Measurements from ENCODE around the gene CCDC190. TPM values are rescaled to one million over a fixed set of nuclear protein-coding genes. Genes with fewer than 3 reads are reported as not detected.

The CCDC190 gene
- total and polyA plus RNA-seq, 2 of the 8 experiments (the other 6 are each of a cell fraction or from before 2014, with no cell fraction given): not detected

GRCh38 chr1:162835157-162835899 lies 25.6 kb downstream of the CCDC190 start:
- no peak for DNase-seq (ENCODE audit: low read depth in 1 of 2, low spot score in 2 of 2)
- Histone ChIP-seq H3K4me2 (ENCODE audit: insufficient read depth in 1 of 2, low read depth in 2 of 2, low read length in 2 of 2) (no peak overlapping the region), H3K14ac (ENCODE audit: insufficient read length) (no peak overlapping the region), H4K91ac (replicated peaks; ENCODE audit: insufficient read length, low read length) (no peak overlapping the region), H3K56ac (replicated peaks; ENCODE audit: insufficient read length, low read depth, low read length) (no peak overlapping the region), H3K4me1 (replicated peaks in 1 of 4; ENCODE audit: control insufficient read depth in 3 of 4, insufficient read depth in 4 of 4, low read length in 3 of 4) (0 out of 7 replicates have a peak, but pooled peaks cover 0 to 2% (median 0%) of the 10 kb centered on the region in 4 experiments), H3K27me3 (replicated peaks in 1 of 4; ENCODE audit: control insufficient read depth in 3 of 4, extremely low read depth in 1 of 4, insufficient read depth in 3 of 4, low read length in 3 of 4) (no peaks in the 10 kb centered on the region), H2BK12ac (ENCODE audit: low read depth, low read length) (no peak overlapping the region), H2BK120ac (replicated peaks; ENCODE audit: low read depth, low read length) (no peak overlapping the region), H2BK20ac (ENCODE audit: low read length) (no peak overlapping the region), H3K18ac (ENCODE audit: extremely low read depth, low read length) (no peak overlapping the region), H4K8ac (ENCODE audit: extremely low read depth, insufficient read depth, low read length) (no peak overlapping the region), H2BK15ac (ENCODE audit: low read length) (no peak overlapping the region), H3K27ac (ENCODE audit: low read depth, low read length) (no peak overlapping the region), H2AFZ (ENCODE audit: low read length) (no peak overlapping the region), H3K79me1 (ENCODE audit: low read depth, low read length) (no peaks in the 10 kb centered on the region), H3K23me2 (ENCODE audit: low read depth, low read length) (no peaks in the 10 kb centered on the region), H4K20me1 (replicated peaks in 1 of 2; ENCODE audit: control insufficient read depth in 1 of 2, insufficient read depth in 2 of 2, low read length in 2 of 2) (no peaks in the 10 kb centered on the region), H2AK5ac (ENCODE audit: low read depth, low read length) (no peak overlapping the region), H3K9me3 (ENCODE audit: insufficient read depth in 2 of 2, low read depth in 1 of 2, low read length in 1 of 2) (peaks cover 9 to 13% of the 10 kb centered on the region in 2 experiments; a peak in 2 of 4 replicates), H3K4ac (replicated peaks; ENCODE audit: insufficient read length, low read depth, low read length) (no peak overlapping the region), H4K5ac (ENCODE audit: insufficient read length, low read depth, low read length) (no peak overlapping the region), H3K9ac (replicated peaks in 1 of 4; ENCODE audit: extremely low read depth in 1 of 4, low read depth in 3 of 4, low read length in 3 of 4) (no peak overlapping the region), H3K4me3 (ENCODE audit: extremely low read depth in 1 of 4, insufficient read depth in 2 of 4, low read depth in 3 of 4, low read length in 4 of 4) (no peak overlapping the region), H2BK5ac (ENCODE audit: low read depth, low read length) (no peak overlapping the region), H3K23ac (ENCODE audit: insufficient read length) (no peak overlapping the region), H3K36me3 (ENCODE audit: control insufficient read depth in 2 of 4, insufficient read depth in 4 of 4, low read length in 3 of 4) (no peaks in the 10 kb centered on the region), H3K79me2 (ENCODE audit: control insufficient read depth in 1 of 2, insufficient read depth in 2 of 2, low read length in 2 of 2) (no peaks in the 10 kb centered on the region)
- WGBS, 2 experiments (ENCODE audit: extremely low coverage in 1 of 2, insufficient coverage in 1 of 2, insufficient read length in 1 of 2, insufficient replicate concordance in 2 of 2, low coverage in 1 of 2, low lambda C conversion rate in 2 of 2, missing lambda C conversion rate in 1 of 2): 86% methylated on average over 3 of the region's 3 CpGs; no CpG with 5 or more reads in 1 of the 2 experiments
- FAIRE-seq: no peak
- ChIA-PET CTCF (ENCODE audit: partially characterized antibody) (interaction anchor here (1.0 kb wide), 1 partner anchor 11 kb away, joined by 5 read pairs; no protein-coding TSS in a partner anchor), POLR2A (ENCODE audit: partially characterized antibody) (no interaction called here)
- TF ChIP-seq CTBP2 (IDR thresholded peaks at IDR 0.05; ENCODE audit: borderline replicate concordance, insufficient read depth, insufficient read length, low read length) (no peak), GTF2F1 (IDR thresholded peaks at IDR 0.05; ENCODE audit: borderline replicate concordance, low read depth, low read length) (no peak), ZNF274 (IDR thresholded peaks at IDR 0.05; ENCODE audit: borderline replicate concordance, extremely low read depth, low read length) (no peak), SUZ12 (IDR thresholded peaks at IDR 0.05; ENCODE audit: low read length) (no peak), RXRA (IDR thresholded peaks at IDR 0.05; ENCODE audit: insufficient read depth, low read depth, low read length) (no peak), CBX8 (IDR thresholded peaks at IDR 0.05; ENCODE audit: borderline replicate concordance, low read depth, low read length) (no peak)
